Right lobe of liver (tissue), 6 donors: ENCODE results near the gene AKAP11. TPM values are rescaled to one million over a fixed set of nuclear protein-coding genes. Genes with fewer than 3 reads are reported as not detected.

Experiments used
- ATAC-seq, 4 donors: fragments of 200-7000 bp; cut with Tn5 transposase; one replicate each; pipeline ENCODE4 v1.9.1; 2020; ENCODE audit warnings: mild to moderate bottlenecking in 4 of 4, moderate library complexity in 4 of 4
- DNase-seq, 3 donors: peaks; one replicate each; pipeline ENCODE4 v3.0.0-alpha.2; 2020
- H3K27ac ChIP-seq, 3 donors: fragments of 200-600 bp; one replicate each; pipeline ENCODE4 v1.8.0; 2022
- H3K27me3 ChIP-seq, 2 donors: fragments of 200-600 bp; one replicate each; pipeline ENCODE4 v1.8.0; 2022
- H3K36me3 ChIP-seq, 4 donors: fragments of 200-600 bp; sonication (generic) in 1 of 4; one replicate each; pipeline versions ENCODE4 v1.5.1 to v1.8.0; 2017 to 2022; ENCODE audit warnings: control low read depth in 1 of 4
- H3K4me1 ChIP-seq, 4 donors: fragments of 200-600 bp; sonication (generic) in 1 of 4; one replicate each; pipeline versions ENCODE4 v1.5.1 to v1.8.0; 2017 to 2022; ENCODE audit warnings: control low read depth in 1 of 4
- H3K4me3 ChIP-seq, 3 donors: fragments of 200-600 bp; one replicate each; pipeline ENCODE4 v1.8.0; 2022
- H3K9me3 ChIP-seq, 4 donors: fragments of 200-600 bp; sonication (generic) in 1 of 4; one replicate each; pipeline versions ENCODE4 v1.5.1 to v1.8.0; 2017 to 2022; ENCODE audit warnings: control low read depth in 1 of 4
- CTCF ChIP-seq, 4 donors: fragments of 200-600 bp in 3 of 4; fragments of 450-650 bp in 1 of 4; IDR thresholded peaks; one replicate each; pipeline versions ENCODE4 v1.5.1 to v1.8.0; 2016 to 2022; ENCODE audit warnings: antibody characterized with exemption in 4 of 4, mild to moderate bottlenecking in 2 of 4
- POLR2A ChIP-seq: fragments of 450-650 bp; IDR thresholded peaks from one replicate; pipeline ENCODE4 v1.6.1; 2017; ENCODE audit warnings: antibody characterized with exemption, mild to moderate bottlenecking
- WGBS: methylation state at CpG from one replicate; pipeline ENCODE4 v1.1.6; 2018; ENCODE audit warnings: low coverage, low lambda C conversion rate; ENCODE audit not compliant: insufficient coverage; ENCODE audit errors: missing lambda C conversion rate; 5-methylcytosine and 5-hydroxymethylcytosine counted together
- intact Hi-C, 2 donors: fragments of 100-400 bp; cut with DNase I; formaldehyde crosslinking; loops; one replicate each; pipeline versions ENCODE4 v1.11.2 to v1.14.1; 2022
- total RNA-seq, 6 experiments: library from RNA; depleted of rRNA in 2 of 6; stranded (reverse); fragments of >200 nt in 2 of 6; fragmentation: NEBNext Ultra II Directional in 3 of 6; extraction: Animal tissue kit (Norgen Biotek cat#: 25700) in 3 of 6; gene quantifications; one replicate each; pipeline versions ENCODE4 v1.1.0 to v1.2.4, GENCODE V29; 2016 to 2023
- donor health status: DM: no; HTN: yes; CAD: no.
- donor health status: DM: no; HTN: no; CAD: no.
- donor health status: DM: no; HTN: no; CAD: no.
- donor health status: DM: no; HTN: yes; CAD: no.
- donor health status: DM: no; HTN: yes; CAD: no.

The AKAP11 gene
- total RNA-seq, 6 experiments from 2014 or later, result 8.5 to 13.8 (median 12.1) TPM

- Histone ChIP-seq H3K27ac (no peak overlapping the region), H3K27me3 (no peaks in the 10 kb centered on the region), H3K4me1 (no peaks in the 10 kb centered on the region), H3K36me3 (no peaks in the 10 kb centered on the region), H3K9me3 (no peaks in the 10 kb centered on the region), H3K4me3 (no peak overlapping the region)
- WGBS, result 75% methylated on average over 5 of the region's 8 CpGs
- ATAC-seq (no peak), DNase-seq (no peak)
- intact Hi-C loops, result no loop called here
- TF ChIP-seq POLR2A (no peak), CTCF (IDR thresholded peaks at IDR 0.05) (no peak)
Observed at GRCh38 chr13:42246541-42246940, 25.4 kb upstream of the AKAP11 start.

- Histone ChIP-seq H3K27ac (no peak overlapping the region), H3K4me3 (no peak overlapping the region), H3K9me3 (no peaks in the 10 kb centered on the region), H3K36me3 (no peaks in the 10 kb centered on the region), H3K27me3 (no peaks in the 10 kb centered on the region), H3K4me1 (no peaks in the 10 kb centered on the region)
- TF ChIP-seq CTCF (IDR thresholded peaks at IDR 0.05), result no peak
- no peak for TF ChIP-seq POLR2A
- DNase-seq (no peak), ATAC-seq (no peak)
- WGBS, result 79% methylated on average over 2 of the region's 2 CpGs
- intact Hi-C loops, result no loop called here
Observed at GRCh38 chr13:42247883-42248282, 24.1 kb upstream of the AKAP11 start.

- no peaks in the 10 kb centered on the region for H3K4me1 ChIP-seq
- H3K4me3 ChIP-seq, result no peak overlapping the region
- DNase-seq (no peak), ATAC-seq (no peak)
- WGBS, result 66% methylated on average over 3 of the region's 5 CpGs
- H3K27ac ChIP-seq, result no peak overlapping the region
- no peaks in the 10 kb centered on the region for H3K27me3 ChIP-seq
- no peak for TF ChIP-seq POLR2A
- no peak for TF ChIP-seq CTCF (IDR thresholded peaks at IDR 0.05)
- H3K36me3 ChIP-seq, result no peaks in the 10 kb centered on the region
- H3K9me3 ChIP-seq, result no peaks in the 10 kb centered on the region
- intact Hi-C loops, result no loop called here
Observed at GRCh38 chr13:42255886-42256285, 16.1 kb upstream of the AKAP11 start.

GRCh38 chr13:42258747-42259146 is 13.2 kb upstream of the AKAP11 start:
- no peaks in the 10 kb centered on the region for H3K9me3 ChIP-seq
- 82% methylated on average over 3 of the region's 5 CpGs for WGBS
- intact Hi-C loops, result no loop called here
- DNase-seq, result no peak
- H3K27ac ChIP-seq, result no peak overlapping the region
- no peak for ATAC-seq
- no peak for TF ChIP-seq POLR2A
- TF ChIP-seq CTCF (IDR thresholded peaks at IDR 0.05), result no peak
- H3K4me3 ChIP-seq, result no peak overlapping the region
- H3K36me3 ChIP-seq, result no peaks in the 10 kb centered on the region
- H3K4me1 ChIP-seq, result no peaks in the 10 kb centered on the region
- no peaks in the 10 kb centered on the region for H3K27me3 ChIP-seq

GRCh38 chr13:42259515-42259914 is 12.4 kb upstream of the AKAP11 start:
- H3K27ac ChIP-seq, result no peak overlapping the region
- intact Hi-C loops, result no loop called here
- no peaks in the 10 kb centered on the region for H3K36me3 ChIP-seq
- no peaks in the 10 kb centered on the region for H3K27me3 ChIP-seq
- WGBS, result 71% methylated on average over 4 of the region's 4 CpGs
- no peaks in the 10 kb centered on the region for H3K9me3 ChIP-seq
- no peaks in the 10 kb centered on the region for H3K4me1 ChIP-seq
- DNase-seq (no peak), ATAC-seq (no peak)
- no peak overlapping the region for H3K4me3 ChIP-seq
- TF ChIP-seq POLR2A (no peak), CTCF (IDR thresholded peaks at IDR 0.05) (no peak)
